Neural progenitor cell (in vitro differentiated cells): Measurements from ENCODE around the gene OFD1. TPM values are rescaled to one million over a fixed set of nuclear protein-coding genes. Genes with fewer than 3 reads are reported as not detected.
A peak's percentile ranks its signal among the peaks of the same experiment; 100 is the strongest.

ENCODE experiments used
- DNase-seq: peaks from one replicate; pipeline ENCODE4 v3.0.0-alpha.2; 2016; ENCODE audit warnings: low spot score
- H2AFZ ChIP-seq: fragments of 200-600 bp; sonication (generic); replicated peaks from 2 replicates; pipeline ENCODE4 v1.6.1; 2016; ENCODE audit warnings: antibody characterized with exemption
- H3F3A ChIP-seq: fragments of 200-600 bp; sonication (generic); 2 replicates; pipeline ENCODE4 v1.6.1; 2016; ENCODE audit warnings: antibody characterized with exemption, low read depth
- H3K27ac ChIP-seq: fragments of 200-600 bp; sonication (generic); 2 replicates; pipeline ENCODE4 v1.5.1; 2016; ENCODE audit warnings: mild to moderate bottlenecking
- H3K27me3 ChIP-seq: fragments of 200-600 bp; sonication (generic); 2 replicates; pipeline ENCODE4 v1.6.1; 2016; ENCODE audit warnings: mild to moderate bottlenecking, moderate library complexity
- H3K36me3 ChIP-seq: fragments of 200-600 bp; sonication (generic); 2 replicates; pipeline ENCODE4 v1.5.1; 2016
- H3K4me1 ChIP-seq: fragments of 200-600 bp; sonication (generic); 2 replicates; pipeline ENCODE4 v1.6.1; 2016; ENCODE audit warnings: mixed run types
- H3K4me2 ChIP-seq: fragments of 200-600 bp; sonication (generic); 2 replicates; pipeline ENCODE4 v1.6.1; 2016
- H3K4me3 ChIP-seq: fragments of 200-600 bp; sonication (generic); 2 replicates; pipeline ENCODE4 v1.5.1; 2016
- H3K79me2 ChIP-seq: fragments of 200-600 bp; sonication (generic); 2 replicates; pipeline ENCODE4 v1.6.1; 2016; ENCODE audit warnings: low read depth
- H3K9ac ChIP-seq: fragments of 200-600 bp; sonication (generic); 2 replicates; pipeline ENCODE4 v1.6.1; 2016
- H3K9me3 ChIP-seq: fragments of 200-600 bp; sonication (generic); 2 replicates; pipeline ENCODE4 v1.5.1; 2016; ENCODE audit warnings: low read depth
- H4K20me1 ChIP-seq: fragments of 200-600 bp; sonication (generic); 2 replicates; pipeline ENCODE4 v1.6.1; 2016; ENCODE audit warnings: low read depth
- H3K27ac Mint-ChIP-seq: 3 replicates; pipeline ENCODE4 v1.8.0; 2021; ENCODE audit warnings: mixed read lengths
- H3K27me3 Mint-ChIP-seq: 2 replicates; pipeline ENCODE4 v1.8.0; 2022; ENCODE audit warnings: low read depth, mild to moderate bottlenecking, inconsistent platforms, moderate library complexity, mixed read lengths; ENCODE audit not compliant: insufficient read depth
- H3K36me3 Mint-ChIP-seq: 3 replicates; pipeline ENCODE4 v1.8.0; 2021; ENCODE audit warnings: mixed read lengths
- H3K4me1 Mint-ChIP-seq: 3 replicates; pipeline ENCODE4 v1.8.0; 2021; ENCODE audit warnings: mixed read lengths
- H3K4me3 Mint-ChIP-seq: 3 replicates; pipeline ENCODE4 v1.8.0; 2021; ENCODE audit warnings: mild to moderate bottlenecking, moderate library complexity, mixed read lengths
- H3K9me3 Mint-ChIP-seq: 3 replicates; pipeline ENCODE4 v1.8.0; 2020; ENCODE audit warnings: mixed read lengths
- EZH2 ChIP-seq: fragments of 200-600 bp; sonication (generic); IDR thresholded peaks from 2 replicates; pipeline ENCODE4 v1.6.1; 2017; ENCODE audit warnings: antibody characterized with exemption, mild to moderate bottlenecking, moderate library complexity
- EZH2phosphoT487 ChIP-seq: fragments of 200-600 bp; sonication (generic); IDR thresholded peaks from 2 replicates; pipeline ENCODE4 v1.6.1; 2017; ENCODE audit warnings: antibody characterized with exemption
- total RNA-seq: library from RNA; depleted of rRNA; stranded (reverse); fragments of >200 nt; gene quantifications from 2 replicates; pipeline ENCODE4 v1.2.3, GENCODE V29; 2015; ENCODE audit warnings: low replicate concordance
- TF ChIP-seq, protein P1 (sequence below): fragments of 200-600 bp; sonication (generic); IDR thresholded peaks from 2 replicates; pipeline ENCODE4 v1.5.1; 2017; ENCODE audit warnings: antibody characterized with exemption, mild to moderate bottlenecking

OFD1 gene
- total RNA-seq, 1 donor from 2014 or later, result 36.0 TPM

DNA sequence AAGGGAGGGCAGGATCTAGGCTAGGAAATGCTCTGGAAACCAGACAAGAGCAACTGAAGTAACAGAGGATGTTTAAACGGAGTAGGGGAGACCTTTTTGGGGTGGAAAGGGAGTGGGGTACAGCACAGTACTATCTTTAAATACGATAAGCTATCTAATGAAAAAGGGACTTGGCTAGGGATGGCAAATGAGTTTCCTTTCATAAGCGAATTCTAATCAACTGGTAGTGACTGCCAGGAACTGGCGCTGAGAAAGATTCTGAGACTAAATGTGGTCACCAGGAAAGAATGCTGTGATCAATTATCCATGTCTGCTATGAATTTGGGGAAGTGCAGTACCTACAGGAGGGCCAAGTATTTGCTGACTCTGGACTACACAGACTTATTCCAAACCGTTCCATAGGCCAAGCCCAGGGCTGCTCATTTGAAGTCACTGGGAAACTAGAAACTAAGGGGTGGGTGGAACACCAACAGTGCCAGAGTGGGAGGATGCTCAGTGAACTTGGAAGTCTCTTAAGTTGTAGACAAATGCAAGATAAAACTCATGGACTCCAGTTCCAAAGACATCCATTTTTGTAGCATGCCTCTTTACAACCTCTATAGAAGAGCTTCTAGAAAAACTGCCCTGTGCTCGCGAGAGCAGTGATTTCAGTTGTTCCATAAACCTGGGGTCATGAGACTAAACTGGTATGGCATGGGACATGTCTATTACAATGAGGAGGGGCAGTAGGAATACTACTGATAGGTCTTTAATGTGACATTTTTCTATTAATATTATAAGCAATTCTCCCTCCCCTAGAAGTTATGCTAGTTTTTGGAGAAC, 2.1 kb upstream of the OFD1 start:
- Histone ChIP-seq H2AFZ (no peak overlapping the region), H4K20me1 (no peaks in the 10 kb centered on the region), H3K27me3 (no peaks in the 10 kb centered on the region), H3F3A (peaks cover 3% of the 10 kb centered on the region), H3K79me2 (peaks cover 73% of the 10 kb centered on the region), H3K27ac (no peak overlapping the region), H3K4me3 (no peak overlapping the region), H3K4me1 (no peaks in the 10 kb centered on the region), H3K9ac (no peak overlapping the region), H3K36me3 (no peaks in the 10 kb centered on the region), H3K4me2 (peak overlapping the region; percentile 70), H3K9me3 (no peaks in the 10 kb centered on the region)
- Mint-ChIP-seq H3K36me3 (peaks cover 27% of the 10 kb centered on the region), H3K4me3 (peak overlapping the region; percentile 91), H3K27ac (no peak overlapping the region), H3K27me3 (peaks cover 2% of the 10 kb centered on the region), H3K4me1 (peaks cover 14% of the 10 kb centered on the region), H3K9me3 (peaks cover 28% of the 10 kb centered on the region)
- TF ChIP-seq EZH2phosphoT487, result no peak
- DNase-seq, result no peak

DNA sequence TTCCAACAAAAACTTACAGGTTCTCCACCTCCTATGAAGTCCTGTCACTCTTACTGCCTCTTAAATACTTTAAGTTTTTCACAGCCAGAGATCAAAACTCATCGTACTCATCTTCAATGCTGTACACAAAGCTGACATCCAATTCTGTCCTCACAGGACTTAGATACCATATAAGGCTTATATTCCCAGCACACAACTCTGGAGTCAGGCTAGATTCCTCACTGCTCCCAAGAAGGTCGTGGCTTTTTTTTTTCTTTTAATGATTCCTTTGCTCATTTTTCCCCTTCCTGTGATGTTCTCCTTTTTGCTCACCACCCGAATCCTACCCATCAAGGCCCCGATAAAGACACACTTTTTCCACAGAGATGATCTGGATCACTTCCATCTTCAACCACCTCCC, 1.0 kb upstream of the OFD1 start:
- H3K79me2 ChIP-seq, result peaks cover 65% of the 10 kb centered on the region
- H3K4me1 ChIP-seq, result no peaks in the 10 kb centered on the region
- no peak for DNase-seq
- peaks cover 3% of the 10 kb centered on the region for H3F3A ChIP-seq
- H3K27ac ChIP-seq, result no peak overlapping the region
- Mint-ChIP-seq H3K4me1 (peaks cover 14% of the 10 kb centered on the region), H3K36me3 (peaks cover 17% of the 10 kb centered on the region), H3K27me3 (peaks cover 2% of the 10 kb centered on the region), H3K9me3 (peaks cover 18% of the 10 kb centered on the region), H3K27ac (peak overlapping the region; percentile 82), H3K4me3 (peak overlapping the region; percentile 91)
- H3K4me3 ChIP-seq, result peak overlapping the region; percentile 74
- no peaks in the 10 kb centered on the region for H3K27me3 ChIP-seq
- H3K36me3 ChIP-seq, result no peaks in the 10 kb centered on the region
- H3K9ac ChIP-seq, result peak overlapping the region; percentile 81
- peak overlapping the region; percentile 70 for H3K4me2 ChIP-seq
- H4K20me1 ChIP-seq, result no peaks in the 10 kb centered on the region
- H3K9me3 ChIP-seq, result no peaks in the 10 kb centered on the region
- TF ChIP-seq EZH2phosphoT487 (no peak), EZH2 (no peak)
- TF ChIP-seq, protein P1, sequence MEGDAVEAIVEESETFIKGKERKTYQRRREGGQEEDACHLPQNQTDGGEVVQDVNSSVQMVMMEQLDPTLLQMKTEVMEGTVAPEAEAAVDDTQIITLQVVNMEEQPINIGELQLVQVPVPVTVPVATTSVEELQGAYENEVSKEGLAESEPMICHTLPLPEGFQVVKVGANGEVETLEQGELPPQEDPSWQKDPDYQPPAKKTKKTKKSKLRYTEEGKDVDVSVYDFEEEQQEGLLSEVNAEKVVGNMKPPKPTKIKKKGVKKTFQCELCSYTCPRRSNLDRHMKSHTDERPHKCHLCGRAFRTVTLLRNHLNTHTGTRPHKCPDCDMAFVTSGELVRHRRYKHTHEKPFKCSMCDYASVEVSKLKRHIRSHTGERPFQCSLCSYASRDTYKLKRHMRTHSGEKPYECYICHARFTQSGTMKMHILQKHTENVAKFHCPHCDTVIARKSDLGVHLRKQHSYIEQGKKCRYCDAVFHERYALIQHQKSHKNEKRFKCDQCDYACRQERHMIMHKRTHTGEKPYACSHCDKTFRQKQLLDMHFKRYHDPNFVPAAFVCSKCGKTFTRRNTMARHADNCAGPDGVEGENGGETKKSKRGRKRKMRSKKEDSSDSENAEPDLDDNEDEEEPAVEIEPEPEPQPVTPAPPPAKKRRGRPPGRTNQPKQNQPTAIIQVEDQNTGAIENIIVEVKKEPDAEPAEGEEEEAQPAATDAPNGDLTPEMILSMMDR, result no peak
- no peak overlapping the region for H2AFZ ChIP-seq

DNA sequence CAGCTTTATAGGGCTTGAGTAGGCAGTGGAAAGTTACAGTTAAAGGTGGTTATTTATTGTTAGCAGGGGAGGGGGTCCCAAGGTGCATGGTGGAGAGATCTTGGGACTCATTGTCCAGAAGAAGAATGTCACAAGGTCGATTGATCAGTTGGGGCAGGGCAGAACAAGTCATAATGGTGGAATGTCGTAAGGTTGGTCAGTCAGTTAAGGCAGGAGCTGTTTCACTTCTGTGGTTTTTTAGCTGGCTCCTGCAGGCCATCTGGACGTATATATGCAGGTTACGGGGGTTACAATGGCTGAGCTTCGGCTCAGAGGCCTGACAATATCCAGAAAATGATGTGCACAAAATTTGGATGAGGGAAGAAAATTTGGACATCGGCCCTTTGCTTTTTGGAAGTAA, 7.1 kb downstream of the OFD1 start:
- H3F3A ChIP-seq, result no peaks in the 10 kb centered on the region
- H3K4me3 ChIP-seq, result no peak overlapping the region
- no peak for DNase-seq
- H3K27ac Mint-ChIP-seq, result no peak overlapping the region
- TF ChIP-seq EZH2phosphoT487 (no peak), EZH2 (no peak)
- TF ChIP-seq, protein P1, result no peak
- H3K36me3 Mint-ChIP-seq, result peaks cover 5% of the 10 kb centered on the region
- no peak overlapping the region for H3K4me3 Mint-ChIP-seq
- H3K27me3 Mint-ChIP-seq, result no peaks in the 10 kb centered on the region
- no peaks in the 10 kb centered on the region for H3K27me3 ChIP-seq
- no peaks in the 10 kb centered on the region for H3K4me1 Mint-ChIP-seq
- H3K4me1 ChIP-seq, result no peaks in the 10 kb centered on the region
- no peaks in the 10 kb centered on the region for H4K20me1 ChIP-seq
- H3K9me3 ChIP-seq, result no peaks in the 10 kb centered on the region
- no peak overlapping the region for H3K9ac ChIP-seq
- no peak overlapping the region for H2AFZ ChIP-seq
- H3K4me2 ChIP-seq, result no peak overlapping the region
- H3K79me2 ChIP-seq, result no peaks in the 10 kb centered on the region
- peaks cover 5% of the 10 kb centered on the region for H3K36me3 ChIP-seq
- H3K9me3 Mint-ChIP-seq, result no peaks in the 10 kb centered on the region
- H3K27ac ChIP-seq, result no peak overlapping the region
